ENCODE measurements around the gene ETV3. TPM values are rescaled to one million over a fixed set of nuclear protein-coding genes. Genes with fewer than 3 reads are reported as not detected.

The ETV3 gene
- total and polyA plus RNA-seq, 2 experiments from 2014 or later, result 5.2 to 10.6 TPM

DNA sequence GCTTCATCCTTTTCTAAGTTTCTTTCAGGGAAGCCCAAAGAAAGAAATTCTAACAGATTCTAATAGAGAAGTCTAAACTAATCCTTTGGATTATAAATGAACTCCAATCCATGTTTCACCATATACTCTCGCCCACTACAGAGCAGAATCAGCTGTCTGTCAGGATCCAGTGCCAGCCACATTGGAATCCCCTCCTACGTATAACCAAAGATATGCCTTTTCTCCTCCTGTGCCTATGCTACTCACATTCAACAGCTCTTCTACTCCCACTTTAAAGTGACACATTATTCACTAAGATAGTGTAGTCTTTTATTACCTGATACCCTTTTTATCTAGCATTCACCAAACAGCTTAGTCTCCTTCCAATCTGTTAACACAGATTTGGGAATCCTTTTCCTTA is 3.1 kb downstream of the ETV3 start:
- H3K79me2 ChIP-seq (ENCODE audit: insufficient read depth), result peaks cover 79% of the 10 kb centered on the region
- no peak overlapping the region for H3K4me3 ChIP-seq
- no peak overlapping the region for H2AFZ ChIP-seq
- in situ Hi-C loops (cut with MboI), result no loop called here
- 0 out of 2 replicates have a peak, but pooled peaks cover 5% of the 10 kb centered on the region for H4K20me1 ChIP-seq (ENCODE audit: insufficient read depth)
- peaks cover 22% of the 10 kb centered on the region for H3K4me1 ChIP-seq (ENCODE audit: insufficient read depth)
- H3K9me3 ChIP-seq (ENCODE audit: low read depth), result no peaks in the 10 kb centered on the region
- TF ChIP-seq EZH2 (IDR thresholded peaks at IDR 0.05; ENCODE audit: insufficient read depth, poor library complexity, severe bottlenecking) (no peak), EZH2phosphoT487 (IDR thresholded peaks at IDR 0.05; ENCODE audit: insufficient read depth, low read depth) (no peak)
- no peaks in the 10 kb centered on the region for H3K27me3 ChIP-seq (replicated peaks; ENCODE audit: insufficient read depth)
- H3K36me3 ChIP-seq (ENCODE audit: low read depth), result peaks cover 58% of the 10 kb centered on the region
- H3K9me2 ChIP-seq (ENCODE audit: insufficient read depth), result no peaks in the 10 kb centered on the region
- WGBS, 2 experiments (ENCODE audit: low coverage in 1 of 2, low lambda C conversion rate in 2 of 2, missing lambda C conversion rate in 2 of 2), result 80 to 89% methylated on average over 2 of the region's 2 CpGs
- peaks cover 52% of the 10 kb centered on the region for H3F3A ChIP-seq (ENCODE audit: insufficient read depth)
- DNase-seq, result no peak
- no peak overlapping the region for H3K4me2 ChIP-seq (ENCODE audit: unreplicated experiment)
- no peak overlapping the region for H3K9ac ChIP-seq
- H3K27ac ChIP-seq, result peak overlapping the region; percentile 96; the same call in 1 of the 2 replicates

DNA sequence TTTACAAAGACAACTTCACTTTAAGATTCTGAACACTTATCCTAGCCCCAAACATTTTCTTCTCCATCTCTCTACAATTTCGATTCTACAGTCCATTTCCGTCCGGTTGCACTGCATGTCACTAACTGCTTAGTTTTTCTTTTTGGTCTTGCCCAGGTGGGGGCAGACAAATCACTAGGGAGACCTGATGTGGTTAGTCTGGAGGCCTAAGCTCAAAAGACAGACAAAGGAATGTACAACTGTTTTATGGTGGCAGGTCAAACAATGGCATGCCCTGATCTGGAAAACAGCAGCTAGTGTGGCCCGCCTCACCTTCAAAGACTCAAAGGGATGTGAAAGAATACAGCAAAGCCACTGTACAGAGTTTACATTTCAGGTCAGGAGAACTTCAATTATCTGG is 3.8 kb downstream of the ETV3 start:
- H3F3A ChIP-seq (ENCODE audit: insufficient read depth), result peaks cover 50% of the 10 kb centered on the region
- H3K27ac ChIP-seq, result no peak overlapping the region
- H4K20me1 ChIP-seq (ENCODE audit: insufficient read depth), result 0 out of 2 replicates have a peak, but pooled peaks cover 5% of the 10 kb centered on the region
- H3K27me3 ChIP-seq (replicated peaks; ENCODE audit: insufficient read depth), result no peaks in the 10 kb centered on the region
- H3K4me2 ChIP-seq (ENCODE audit: unreplicated experiment), result no peak overlapping the region
- no peak overlapping the region for H2AFZ ChIP-seq
- H3K4me3 ChIP-seq, result no peak overlapping the region
- H3K79me2 ChIP-seq (ENCODE audit: insufficient read depth), result peaks cover 86% of the 10 kb centered on the region
- in situ Hi-C loops (cut with MboI), result no loop called here
- TF ChIP-seq EZH2phosphoT487 (IDR thresholded peaks at IDR 0.05; ENCODE audit: insufficient read depth, low read depth), result no peak
- no peak for TF ChIP-seq EZH2 (IDR thresholded peaks at IDR 0.05; ENCODE audit: insufficient read depth, poor library complexity, severe bottlenecking)
- H3K36me3 ChIP-seq (ENCODE audit: low read depth), result peaks cover 63% of the 10 kb centered on the region
- 94 to 96% methylated on average over 4 of the region's 4 CpGs for WGBS, 2 experiments (ENCODE audit: low coverage in 1 of 2, low lambda C conversion rate in 2 of 2, missing lambda C conversion rate in 2 of 2)
- no peaks in the 10 kb centered on the region for H3K9me3 ChIP-seq (ENCODE audit: low read depth)
- no peaks in the 10 kb centered on the region for H3K9me2 ChIP-seq (ENCODE audit: insufficient read depth)
- H3K4me1 ChIP-seq (ENCODE audit: insufficient read depth), result peaks cover 17% of the 10 kb centered on the region
- H3K9ac ChIP-seq, result no peak overlapping the region
- no peak for DNase-seq

DNA sequence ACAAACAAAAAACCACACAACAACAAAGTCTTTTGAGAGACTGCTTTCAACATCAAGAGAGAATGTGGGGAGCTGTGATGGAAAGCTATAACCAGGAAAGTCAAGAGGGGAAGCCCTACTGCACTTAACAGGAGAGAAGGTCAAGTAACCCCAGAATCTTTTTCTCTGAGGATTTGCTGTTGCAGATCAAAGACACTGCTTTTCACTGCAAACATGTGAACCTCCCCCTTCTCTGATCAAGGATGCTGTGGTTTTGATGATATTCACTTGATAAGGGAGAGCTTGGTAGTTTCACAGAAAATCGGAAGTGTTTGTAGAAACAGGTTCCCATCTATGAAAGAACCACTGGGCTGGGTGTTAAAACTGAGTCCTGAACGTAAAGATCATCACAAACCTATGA is 4.8 kb downstream of the ETV3 start:
- H3F3A ChIP-seq (ENCODE audit: insufficient read depth), result peaks cover 45% of the 10 kb centered on the region
- H4K20me1 ChIP-seq (ENCODE audit: insufficient read depth), result 0 out of 2 replicates have a peak, but pooled peaks cover 5% of the 10 kb centered on the region
- peaks cover 12% of the 10 kb centered on the region for H3K4me1 ChIP-seq (ENCODE audit: insufficient read depth)
- H3K4me2 ChIP-seq (ENCODE audit: unreplicated experiment), result no peak overlapping the region
- no peak overlapping the region for H2AFZ ChIP-seq
- H3K9ac ChIP-seq, result no peak overlapping the region
- H3K4me3 ChIP-seq, result no peak overlapping the region
- no peak for TF ChIP-seq EZH2phosphoT487 (IDR thresholded peaks at IDR 0.05; ENCODE audit: insufficient read depth, low read depth)
- no peak for TF ChIP-seq EZH2 (IDR thresholded peaks at IDR 0.05; ENCODE audit: insufficient read depth, poor library complexity, severe bottlenecking)
- H3K27me3 ChIP-seq (replicated peaks; ENCODE audit: insufficient read depth), result no peaks in the 10 kb centered on the region
- H3K79me2 ChIP-seq (ENCODE audit: insufficient read depth), result peaks cover 95% of the 10 kb centered on the region
- H3K27ac ChIP-seq, result no peak overlapping the region
- no peak for DNase-seq
- 94 to 100% methylated on average over 2 of the region's 2 CpGs for WGBS, 2 experiments (ENCODE audit: low coverage in 1 of 2, low lambda C conversion rate in 2 of 2, missing lambda C conversion rate in 2 of 2)
- in situ Hi-C loops (cut with MboI), result no loop called here
- no peaks in the 10 kb centered on the region for H3K9me2 ChIP-seq (ENCODE audit: insufficient read depth)
- H3K36me3 ChIP-seq (ENCODE audit: low read depth), result peaks cover 72% of the 10 kb centered on the region
- H3K9me3 ChIP-seq (ENCODE audit: low read depth), result no peaks in the 10 kb centered on the region

DNA sequence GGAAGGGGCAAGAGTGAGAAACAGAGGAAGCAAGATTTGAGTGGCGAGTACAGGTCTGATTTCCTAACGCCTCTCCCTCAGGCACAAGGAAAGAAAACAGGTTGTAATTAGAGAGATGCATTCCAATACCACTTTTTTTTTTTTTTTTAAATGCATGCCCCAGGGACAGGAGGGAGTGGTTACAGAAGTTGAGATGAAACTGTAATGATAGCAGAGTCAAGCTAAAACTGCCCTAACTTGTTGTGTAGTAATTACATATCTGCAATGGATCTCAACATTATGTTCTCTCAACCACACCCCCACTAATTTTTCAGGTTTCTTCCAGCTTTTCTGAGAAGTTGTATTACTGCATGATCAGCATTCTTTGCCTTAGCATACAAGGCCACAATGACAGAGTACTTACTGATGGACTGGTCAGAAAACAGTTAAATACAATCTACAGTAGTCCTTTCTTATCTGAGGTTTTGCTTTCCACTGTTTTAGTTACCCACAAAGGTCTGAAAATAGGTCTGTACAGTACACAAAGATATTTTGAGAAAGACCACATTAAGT is 5.5 kb downstream of the ETV3 start:
- DNase-seq, result no peak
- peaks cover 98% of the 10 kb centered on the region for H3K79me2 ChIP-seq (ENCODE audit: insufficient read depth)
- no peak overlapping the region for H3K9ac ChIP-seq
- peaks cover 79% of the 10 kb centered on the region for H3K36me3 ChIP-seq (ENCODE audit: low read depth)
- H3K27ac ChIP-seq, result no peak overlapping the region
- no peak overlapping the region for H3K4me3 ChIP-seq
- no peak overlapping the region for H3K4me2 ChIP-seq (ENCODE audit: unreplicated experiment)
- peaks cover 51% of the 10 kb centered on the region for H3F3A ChIP-seq (ENCODE audit: insufficient read depth)
- 0 out of 2 replicates have a peak, but pooled peaks cover 5% of the 10 kb centered on the region for H4K20me1 ChIP-seq (ENCODE audit: insufficient read depth)
- H3K4me1 ChIP-seq (ENCODE audit: insufficient read depth), result peaks cover 12% of the 10 kb centered on the region
- H3K9me2 ChIP-seq (ENCODE audit: insufficient read depth), result no peaks in the 10 kb centered on the region
- H3K27me3 ChIP-seq (replicated peaks; ENCODE audit: insufficient read depth), result no peaks in the 10 kb centered on the region
- H2AFZ ChIP-seq, result no peak overlapping the region
- in situ Hi-C loops (cut with MboI), result no loop called here
- H3K9me3 ChIP-seq (ENCODE audit: low read depth), result no peaks in the 10 kb centered on the region
- 57 to 66% methylated on average over 2 of the region's 2 CpGs for WGBS, 2 experiments (ENCODE audit: low coverage in 1 of 2, low lambda C conversion rate in 2 of 2, missing lambda C conversion rate in 2 of 2)
- no peak for TF ChIP-seq EZH2phosphoT487 (IDR thresholded peaks at IDR 0.05; ENCODE audit: insufficient read depth, low read depth)
- no peak for TF ChIP-seq EZH2 (IDR thresholded peaks at IDR 0.05; ENCODE audit: insufficient read depth, poor library complexity, severe bottlenecking)

All from GM23248 (cell line).